WTC11 (cell line): ENCODE measurements around the gene TRIOBP. TPM values are rescaled to one million over a fixed set of nuclear protein-coding genes. Genes with fewer than 3 reads are reported as not detected.

Experiments used
- ATAC-seq: fragments of 200-7000 bp; cut with Tn5 transposase; 2 replicates; pipeline ENCODE4 v1.10.0; 2021; ENCODE audit warnings: mild to moderate bottlenecking, moderate library complexity
- CTCF ChIA-PET: fragments of 300-600 bp; sonication (Branson Sonifier 250); formaldehyde crosslinking; loops from one replicate; lab custom pipeline; 2021; ENCODE audit warnings: antibody characterized with exemption; lab: Charles Lee
- POLR2A ChIA-PET: fragments of 350-600 bp; sonication (Branson Sonifier 250); formaldehyde crosslinking; loops from one replicate; lab custom pipeline; 2021; ENCODE audit warnings: antibody characterized with exemption; lab: Charles Lee
- DNase-seq: peaks from one replicate; pipeline ENCODE4 v3.0.0; 2021; ENCODE audit warnings: low spot score
- H3K27ac Mint-ChIP-seq: 2 replicates; pipeline ENCODE4 v1.8.0; 2021; ENCODE audit warnings: mixed read lengths
- H3K27me3 Mint-ChIP-seq: 2 replicates; pipeline ENCODE4 v1.8.0; 2021; ENCODE audit warnings: low read depth, mild to moderate bottlenecking, moderate library complexity, mixed read lengths
- H3K36me3 Mint-ChIP-seq: 2 replicates; pipeline ENCODE4 v1.8.0; 2021; ENCODE audit warnings: mixed read lengths
- H3K4me1 Mint-ChIP-seq: 2 replicates; pipeline ENCODE4 v1.8.0; 2022; ENCODE audit warnings: mixed read lengths
- H3K4me3 Mint-ChIP-seq: 2 replicates; pipeline ENCODE4 v1.8.0; 2021; ENCODE audit warnings: mild to moderate bottlenecking, moderate library complexity, mixed read lengths
- H3K9me3 Mint-ChIP-seq: 2 replicates; pipeline ENCODE4 v1.8.0; 2021; ENCODE audit warnings: mixed read lengths
- AR ChIP-seq: fragments of 250-450 bp; sonication (Bioruptor Pico); IDR thresholded peaks from 2 replicates; pipeline ENCODE4 v1.9.0; 2021; ENCODE audit warnings: mild to moderate bottlenecking
- CBFB ChIP-seq: sonication (generic); formaldehyde crosslinking; IDR thresholded peaks from 2 replicates; pipeline ENCODE4 v1.8.1; 2022; ENCODE audit warnings: mild to moderate bottlenecking, low read depth, missing genetic modification reagents
- CDX4 ChIP-seq: fragments of 250-450 bp; sonication (Bioruptor Pico); IDR thresholded peaks from 2 replicates; pipeline ENCODE4 v1.9.0; 2021; ENCODE audit warnings: moderate library complexity, mild to moderate bottlenecking, inconsistent platforms, borderline replicate concordance
- FOXK1 ChIP-seq: sonication (generic); formaldehyde crosslinking; IDR thresholded peaks from 2 replicates; pipeline ENCODE4 v1.8.0; 2022; ENCODE audit warnings: mild to moderate bottlenecking, moderate library complexity, missing genetic modification reagents
- GABPB1 ChIP-seq: sonication (generic); formaldehyde crosslinking; IDR thresholded peaks from 2 replicates; pipeline ENCODE4 v1.8.1; 2023; ENCODE audit warnings: mild to moderate bottlenecking, missing genetic modification reagents
- GTF2I ChIP-seq: fragments of 250-450 bp; sonication (Bioruptor Pico); conservative IDR thresholded peaks from 2 replicates; pipeline ENCODE4 v1.4.0; 2021; ENCODE audit warnings: mild to moderate bottlenecking
- IRF2 ChIP-seq: sonication (generic); formaldehyde crosslinking; IDR thresholded peaks from 2 replicates; pipeline ENCODE4 v1.8.0; 2022; ENCODE audit warnings: low read depth, missing genetic modification reagents, borderline replicate concordance
- KAT7 ChIP-seq: sonication (generic); formaldehyde crosslinking; IDR thresholded peaks from 2 replicates; pipeline ENCODE4 v1.8.1; 2023; ENCODE audit warnings: missing genetic modification reagents, mild to moderate bottlenecking, borderline replicate concordance
- NFATC4 ChIP-seq: fragments of 250-450 bp; sonication (Bioruptor Pico); IDR thresholded peaks from 2 replicates; pipeline ENCODE4 v1.9.0; 2021; ENCODE audit warnings: mild to moderate bottlenecking
- OVOL2 ChIP-seq: fragments of 250-450 bp; sonication (Bioruptor Pico); IDR thresholded peaks from 2 replicates; pipeline ENCODE4 v1.9.0; 2021; ENCODE audit warnings: mild to moderate bottlenecking, borderline replicate concordance
- TEAD4 ChIP-seq: sonication (generic); formaldehyde crosslinking; IDR thresholded peaks from 2 replicates; pipeline ENCODE4 v1.8.0; 2022; ENCODE audit warnings: mild to moderate bottlenecking, missing genetic modification reagents
- USF1 ChIP-seq: sonication (generic); formaldehyde crosslinking; IDR thresholded peaks from 2 replicates; pipeline ENCODE4 v1.8.0; 2022; ENCODE audit warnings: mild to moderate bottlenecking, missing genetic modification reagents
- ZBTB21 ChIP-seq: sonication (generic); formaldehyde crosslinking; IDR thresholded peaks from 2 replicates; pipeline ENCODE4 v1.8.1; 2023; ENCODE audit warnings: mild to moderate bottlenecking, missing genetic modification reagents, borderline replicate concordance
- ZNF263 ChIP-seq: sonication (generic); formaldehyde crosslinking; IDR thresholded peaks from 2 replicates; pipeline ENCODE4 v1.8.1; 2022; ENCODE audit warnings: low read depth, mild to moderate bottlenecking, moderate library complexity, missing genetic modification reagents
- ZNF317 ChIP-seq: sonication (generic); formaldehyde crosslinking; IDR thresholded peaks from 2 replicates; pipeline ENCODE4 v1.8.1; 2023; ENCODE audit warnings: low read depth, mild to moderate bottlenecking, moderate library complexity, missing genetic modification reagents, borderline replicate concordance
- ZNF396 ChIP-seq: fragments of 250-450 bp; sonication (Bioruptor Pico); IDR thresholded peaks from 2 replicates; pipeline ENCODE4 v1.8.0; 2021; ENCODE audit warnings: mild to moderate bottlenecking, moderate library complexity, borderline replicate concordance
- ZNF416 ChIP-seq: fragments of 250-450 bp; sonication (Bioruptor Pico); IDR thresholded peaks from 2 replicates; pipeline ENCODE4 v1.9.0; 2021; ENCODE audit warnings: mild to moderate bottlenecking, inconsistent platforms
- ZNF512 ChIP-seq: sonication (generic); formaldehyde crosslinking; IDR thresholded peaks from 2 replicates; pipeline ENCODE4 v1.8.1; 2022; ENCODE audit warnings: missing genetic modification reagents, borderline replicate concordance
- total RNA-seq: library from RNA; stranded (reverse); gene quantifications from 3 replicates; pipeline ENCODE4 v1.2.3, GENCODE V29; 2021
- TF ChIP-seq, protein P1 (sequence below): sonication (generic); formaldehyde crosslinking; conservative IDR thresholded peaks from 2 replicates; pipeline ENCODE4 v1.8.1; 2023; ENCODE audit warnings: mild to moderate bottlenecking, low read depth, missing genetic modification reagents, moderate library complexity

The TRIOBP gene
- total RNA-seq, 1 experiment from 2014 or later, result 54.0 TPM

DNA sequence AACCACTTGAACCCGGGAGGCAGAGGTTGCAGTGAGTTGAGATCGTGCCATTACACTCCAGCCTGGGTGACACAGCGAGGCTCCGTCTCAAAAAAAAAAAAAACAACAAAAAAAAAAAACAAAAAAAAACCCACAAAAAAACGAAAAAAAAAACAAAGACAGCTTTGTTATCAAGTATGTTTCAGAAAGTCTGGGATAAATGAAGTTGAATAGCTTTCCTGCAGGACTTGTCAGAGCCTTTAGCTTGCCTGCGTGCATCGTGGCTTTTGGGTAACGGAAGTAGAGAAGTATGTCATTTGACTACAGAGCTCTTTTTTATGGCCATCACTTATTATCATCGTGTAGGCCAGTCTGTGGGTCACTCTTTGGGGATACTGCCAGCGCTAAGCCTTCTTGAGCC lies 14.6 kb downstream of the TRIOBP start:
- TF ChIP-seq ZNF396 (CRISPR knock-in tag) (no peak), GTF2I (CRISPR knock-in tag) (no peak)
- H3K4me3 Mint-ChIP-seq, result no peak overlapping the region
- H3K9me3 Mint-ChIP-seq, result peaks cover under 1% of the 10 kb centered on the region; the same call in 1 of the 2 replicates
- H3K27ac Mint-ChIP-seq, result no peak overlapping the region
- peaks cover 3% of the 10 kb centered on the region; the same call in 1 of the 2 replicates for H3K4me1 Mint-ChIP-seq
- POLR2A ChIA-PET, result interaction anchor here (0.6 kb wide), 1 partner anchor 1289 kb away, joined by 4 read pairs; no protein-coding TSS in a partner anchor
- CTCF ChIA-PET, result interaction anchor here (0.6 to 1.5 kb wide), 4 partner anchors 14 to 112 kb away, joined by 3 to 6 read pairs (median 4); no protein-coding TSS in a partner anchor
- no peak for ATAC-seq
- DNase-seq, result no peak
- peaks cover 42% of the 10 kb centered on the region for H3K36me3 Mint-ChIP-seq
- H3K27me3 Mint-ChIP-seq, result no peaks in the 10 kb centered on the region

DNA sequence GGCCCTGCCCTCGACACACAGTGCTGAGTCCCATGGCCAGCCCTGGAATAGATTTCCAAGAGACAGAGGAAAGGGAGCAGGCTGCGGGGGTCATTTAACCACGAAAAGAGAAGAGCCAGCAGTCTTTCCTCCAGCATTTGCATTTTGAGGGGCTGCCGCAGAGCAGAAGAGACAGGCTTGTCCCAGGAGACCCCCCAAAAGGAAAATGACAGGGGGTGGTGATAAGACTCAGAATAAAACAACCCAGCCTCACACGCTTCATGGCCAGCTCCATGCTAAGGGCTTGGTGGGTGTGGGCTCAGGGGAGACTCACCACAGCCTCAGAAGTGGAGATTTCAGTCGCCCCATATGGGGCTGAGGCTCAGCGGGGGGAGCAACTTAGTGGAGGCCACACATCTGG lies 16.9 kb downstream of the TRIOBP start:
- Mint-ChIP-seq H3K4me1 (peaks cover 3% of the 10 kb centered on the region; the same call in 1 of the 2 replicates), H3K4me3 (no peak overlapping the region), H3K9me3 (peaks cover 7% of the 10 kb centered on the region), H3K36me3 (peaks cover 46% of the 10 kb centered on the region), H3K27me3 (no peaks in the 10 kb centered on the region), H3K27ac (no peak overlapping the region)
- ChIA-PET POLR2A (no interaction called here), CTCF (interaction anchor here (1.5 kb wide), 1 partner anchor 70 kb away, joined by 3 read pairs; no protein-coding TSS in a partner anchor)
- no peak for TF ChIP-seq TEAD4
- TF ChIP-seq ZNF416 (CRISPR knock-in tag), result no peak
- ATAC-seq (no peak), DNase-seq (no peak)

DNA sequence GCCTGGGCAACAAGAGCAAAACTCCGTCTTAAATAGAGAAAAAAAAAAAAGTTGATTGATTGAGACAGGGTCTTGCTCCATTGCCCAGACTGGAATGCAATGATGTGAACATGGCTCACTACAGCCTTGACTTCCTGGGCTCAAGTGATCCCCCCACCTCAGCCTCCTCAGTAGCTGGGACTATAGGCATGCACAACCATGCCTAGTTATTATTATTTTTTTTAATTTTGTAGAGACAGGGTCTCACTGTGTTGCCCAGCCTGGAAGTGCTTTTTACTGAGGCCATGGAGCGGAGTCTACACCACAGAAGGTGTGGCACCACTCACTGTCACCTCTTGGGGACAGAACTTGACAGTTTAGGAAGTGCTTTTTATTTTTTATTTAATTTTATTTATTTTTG lies 17.8 kb downstream of the TRIOBP start:
- DNase-seq, result no peak
- no peak overlapping the region for H3K27ac Mint-ChIP-seq
- no peaks in the 10 kb centered on the region for H3K27me3 Mint-ChIP-seq
- peaks cover 3% of the 10 kb centered on the region; the same call in 1 of the 2 replicates for H3K4me1 Mint-ChIP-seq
- peaks cover 48% of the 10 kb centered on the region for H3K36me3 Mint-ChIP-seq
- CTCF ChIA-PET, result no interaction called here
- TF ChIP-seq KAT7 (CRISPR knock-in tag) (no peak), ZNF317 (CRISPR knock-in tag) (no peak), ZNF263 (CRISPR knock-in tag) (no peak), USF1 (CRISPR knock-in tag) (no peak), CDX4 (no peak), ZNF512 (no peak), NFATC4 (CRISPR knock-in tag) (no peak), IRF2 (no peak), FOXK1 (CRISPR knock-in tag) (no peak)
- TF ChIP-seq, protein P1, sequence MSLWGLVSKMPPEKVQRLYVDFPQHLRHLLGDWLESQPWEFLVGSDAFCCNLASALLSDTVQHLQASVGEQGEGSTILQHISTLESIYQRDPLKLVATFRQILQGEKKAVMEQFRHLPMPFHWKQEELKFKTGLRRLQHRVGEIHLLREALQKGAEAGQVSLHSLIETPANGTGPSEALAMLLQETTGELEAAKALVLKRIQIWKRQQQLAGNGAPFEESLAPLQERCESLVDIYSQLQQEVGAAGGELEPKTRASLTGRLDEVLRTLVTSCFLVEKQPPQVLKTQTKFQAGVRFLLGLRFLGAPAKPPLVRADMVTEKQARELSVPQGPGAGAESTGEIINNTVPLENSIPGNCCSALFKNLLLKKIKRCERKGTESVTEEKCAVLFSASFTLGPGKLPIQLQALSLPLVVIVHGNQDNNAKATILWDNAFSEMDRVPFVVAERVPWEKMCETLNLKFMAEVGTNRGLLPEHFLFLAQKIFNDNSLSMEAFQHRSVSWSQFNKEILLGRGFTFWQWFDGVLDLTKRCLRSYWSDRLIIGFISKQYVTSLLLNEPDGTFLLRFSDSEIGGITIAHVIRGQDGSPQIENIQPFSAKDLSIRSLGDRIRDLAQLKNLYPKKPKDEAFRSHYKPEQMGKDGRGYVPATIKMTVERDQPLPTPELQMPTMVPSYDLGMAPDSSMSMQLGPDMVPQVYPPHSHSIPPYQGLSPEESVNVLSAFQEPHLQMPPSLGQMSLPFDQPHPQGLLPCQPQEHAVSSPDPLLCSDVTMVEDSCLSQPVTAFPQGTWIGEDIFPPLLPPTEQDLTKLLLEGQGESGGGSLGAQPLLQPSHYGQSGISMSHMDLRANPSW (CRISPR knock-in tag), result no peak
- TF ChIP-seq, all 79 proteins: peak for 0
- H3K9me3 Mint-ChIP-seq, result peaks cover 7% of the 10 kb centered on the region
- no peak for ATAC-seq
- POLR2A ChIA-PET, result interaction anchor here (0.6 kb wide), 1 partner anchor 54 kb away, joined by 3 read pairs; no protein-coding TSS in a partner anchor
- no peak overlapping the region for H3K4me3 Mint-ChIP-seq

GRCh38 chr22:37715760-37716159 lies 18.9 kb downstream of the TRIOBP start:
- Mint-ChIP-seq H3K36me3 (peaks cover 44% of the 10 kb centered on the region), H3K27me3 (no peaks in the 10 kb centered on the region), H3K4me3 (no peak overlapping the region), H3K9me3 (peaks cover 7% of the 10 kb centered on the region), H3K4me1 (no peaks in the 10 kb centered on the region), H3K27ac (no peak overlapping the region)
- POLR2A ChIA-PET, result no interaction called here
- no peak for ATAC-seq
- CTCF ChIA-PET, result no interaction called here
- DNase-seq, result no peak
- TF ChIP-seq GABPB1 (CRISPR knock-in tag) (no peak), AR (CRISPR knock-in tag) (no peak), ZBTB21 (no peak), OVOL2 (no peak), CBFB (CRISPR knock-in tag) (no peak), GTF2I (CRISPR knock-in tag) (no peak)
